Measurements from ENCODE around the gene S100A16. TPM values are rescaled to one million over a fixed set of nuclear protein-coding genes. Genes with fewer than 3 reads are reported as not detected.

The S100A16 gene, protein sequence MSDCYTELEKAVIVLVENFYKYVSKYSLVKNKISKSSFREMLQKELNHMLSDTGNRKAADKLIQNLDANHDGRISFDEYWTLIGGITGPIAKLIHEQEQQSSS
- polyA plus RNA-seq, result not detected

DNA sequence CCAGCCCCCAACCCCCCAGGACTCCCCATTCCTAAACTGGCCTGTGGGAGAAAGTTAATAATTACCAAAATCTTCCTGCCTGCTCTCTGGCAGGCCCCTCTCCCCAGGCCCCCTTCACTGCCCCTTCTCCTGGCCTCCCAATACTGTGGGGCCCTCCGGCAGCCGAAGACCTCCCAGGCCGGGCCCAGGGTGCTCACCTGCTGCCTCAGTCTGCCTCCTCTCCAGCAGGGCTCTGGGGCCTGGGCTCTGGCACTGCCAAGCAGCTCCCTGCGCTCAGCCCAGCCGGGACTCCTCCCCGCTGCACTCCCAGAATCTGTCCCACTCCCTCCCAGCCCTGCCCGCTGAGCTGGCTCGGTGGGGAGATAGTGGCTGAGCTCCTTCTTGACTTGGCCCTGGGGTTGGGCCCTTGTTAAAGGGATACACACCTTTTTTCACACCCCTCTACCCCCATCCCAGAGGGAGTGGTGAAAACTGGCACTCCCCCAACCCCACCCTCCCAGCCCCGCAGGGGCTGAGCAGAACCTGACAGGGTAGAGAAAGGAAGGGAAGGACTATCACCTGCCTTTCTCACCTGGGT is at the start of gene S100A16:
TSS of gene S100A16 (minus strand) at position 383 of the 577 bp plus-strand sequence. CDS start 4,986 bp downstream, outside the sequence.
- Mint-ChIP-seq H3K36me3 (peaks cover 2% of the 10 kb centered on the region), H3K4me3 (no peak within 1 kb of the TSS), H3K4me1 (peaks cover 0 to 5% (median 4%) of the 10 kb centered on the region in 3 donors), H3K27ac (no peak within 1 kb of the TSS), H3K9me3 (peaks cover 0 to under 1% (median 0%) of the 10 kb centered on the region in 3 donors), H3K27me3 (peaks cover 2% of the 10 kb centered on the region)

GRCh38 chr1:153662269-153662668 is 49.3 kb upstream of the S100A16 start:
- peak overlapping the region in 1 of 3 donors; percentile 41 for H3K27ac Mint-ChIP-seq
- H3K4me1 Mint-ChIP-seq, result peaks cover 9 to 10% (median 9%) of the 10 kb centered on the region in 3 donors
- no peaks in the 10 kb centered on the region for H3K27me3 Mint-ChIP-seq
- H3K9me3 Mint-ChIP-seq, result no peaks in the 10 kb centered on the region
- H3K36me3 Mint-ChIP-seq, result peaks cover 2% of the 10 kb centered on the region
- H3K4me3 Mint-ChIP-seq, result peak overlapping the region in 1 of 4 donors; percentile 26

- Mint-ChIP-seq H3K27me3 (no peaks in the 10 kb centered on the region), H3K4me3 (peak overlapping the region in 1 of 4 donors; percentile 26), H3K4me1 (peaks cover 9 to 10% (median 10%) of the 10 kb centered on the region in 3 donors), H3K36me3 (peaks cover 3% of the 10 kb centered on the region), H3K27ac (peak overlapping the region; percentile 35 to 94 (median 63)), H3K9me3 (no peaks in the 10 kb centered on the region)
Observed at GRCh38 chr1:153661111-153661708, 48.3 kb upstream of the S100A16 start.

- peaks cover 9 to 11% (median 10%) of the 10 kb centered on the region in 3 donors for H3K4me1 Mint-ChIP-seq
- peak overlapping the region; percentile 92 to 97 (median 96) for H3K4me3 Mint-ChIP-seq
- peak overlapping the region in 2 of 3 donors; percentile 91 to 96 for H3K27ac Mint-ChIP-seq
- H3K9me3 Mint-ChIP-seq, result no peaks in the 10 kb centered on the region
- H3K36me3 Mint-ChIP-seq, result peaks cover 4% of the 10 kb centered on the region
- H3K27me3 Mint-ChIP-seq, result no peaks in the 10 kb centered on the region
Observed at GRCh38 chr1:153659656-153660055, 46.7 kb upstream of the S100A16 start.

- Mint-ChIP-seq H3K9me3 (no peaks in the 10 kb centered on the region), H3K27ac (peak overlapping the region; percentile 91 to 96 (median 91)), H3K36me3 (peaks cover 4% of the 10 kb centered on the region), H3K4me1 (peaks cover 9 to 11% (median 10%) of the 10 kb centered on the region in 3 donors), H3K4me3 (peak overlapping the region; percentile 92 to 97 (median 96)), H3K27me3 (no peaks in the 10 kb centered on the region)
Observed at GRCh38 chr1:153659175-153659534, 46.2 kb upstream of the S100A16 start.

- Mint-ChIP-seq H3K4me3 (peak within 1 kb of the TSS; percentile 92 to 97 (median 96)), H3K36me3 (peaks cover 4% of the 10 kb centered on the region)
Observed at GRCh38 chr1:153658400-153659174, 45.6 kb upstream of the S100A16 start, which contains the start of gene SNAPIN. TSS of gene SNAPIN (plus strand) at chr1:153658703. CDS start at chr1:153658744, 41 bp downstream.

DNA sequence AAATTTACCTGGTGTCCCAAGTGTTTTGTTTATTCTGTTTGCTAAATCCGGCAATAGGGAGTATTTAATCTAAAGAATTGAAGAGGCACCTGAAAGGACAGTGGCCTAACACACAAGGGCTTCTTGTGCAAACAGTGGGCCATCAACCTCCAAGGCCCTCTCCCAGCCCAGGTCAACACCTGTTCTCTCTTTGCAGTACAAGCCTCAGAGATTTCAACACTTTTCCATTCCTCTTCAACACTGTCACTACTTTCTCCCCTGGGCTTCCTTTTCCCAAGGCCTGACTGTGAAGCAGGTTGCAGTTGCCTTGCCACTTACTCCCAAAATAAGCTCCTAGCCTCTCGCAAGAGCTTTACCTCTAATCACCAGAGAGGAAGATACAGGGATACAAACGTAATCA is 42.4 kb upstream of the S100A16 start:
- Mint-ChIP-seq H3K4me1 (peaks cover 9 to 11% (median 11%) of the 10 kb centered on the region in 3 donors), H3K27me3 (no peaks in the 10 kb centered on the region), H3K27ac (peak overlapping the region in 1 of 3 donors; percentile 67), H3K9me3 (no peaks in the 10 kb centered on the region), H3K36me3 (peaks cover 4% of the 10 kb centered on the region), H3K4me3 (no peak overlapping the region)

More at GRCh38 chr1:153658400-153659174, 45.6 kb upstream of the S100A16 start, which contains the start of gene SNAPIN:
- no peaks in the 10 kb centered on the region for H3K27me3 Mint-ChIP-seq
- no peaks in the 10 kb centered on the region for H3K9me3 Mint-ChIP-seq
- H3K4me1 Mint-ChIP-seq, result peaks cover 9 to 11% (median 11%) of the 10 kb centered on the region in 3 donors
- H3K27ac Mint-ChIP-seq, result peak within 1 kb of the TSS; percentile 91 to 96 (median 91)

GRCh38 chr1:153652805-153653500 is 40.0 kb upstream of the S100A16 start:
- Mint-ChIP-seq H3K4me3 (no peak overlapping the region), H3K4me1 (peaks cover 0 to 6% (median 2%) of the 10 kb centered on the region in 3 donors), H3K27ac (no peak overlapping the region), H3K27me3 (no peaks in the 10 kb centered on the region), H3K9me3 (no peaks in the 10 kb centered on the region), H3K36me3 (peaks cover 2% of the 10 kb centered on the region)

GRCh38 chr1:153651771-153652170 is 38.8 kb upstream of the S100A16 start:
- Mint-ChIP-seq H3K4me1 (peaks cover under 1 to 4% (median 4%) of the 10 kb centered on the region in 3 donors), H3K36me3 (peaks cover 3% of the 10 kb centered on the region), H3K4me3 (no peak overlapping the region), H3K27ac (no peak overlapping the region), H3K27me3 (no peaks in the 10 kb centered on the region), H3K9me3 (no peaks in the 10 kb centered on the region)

DNA sequence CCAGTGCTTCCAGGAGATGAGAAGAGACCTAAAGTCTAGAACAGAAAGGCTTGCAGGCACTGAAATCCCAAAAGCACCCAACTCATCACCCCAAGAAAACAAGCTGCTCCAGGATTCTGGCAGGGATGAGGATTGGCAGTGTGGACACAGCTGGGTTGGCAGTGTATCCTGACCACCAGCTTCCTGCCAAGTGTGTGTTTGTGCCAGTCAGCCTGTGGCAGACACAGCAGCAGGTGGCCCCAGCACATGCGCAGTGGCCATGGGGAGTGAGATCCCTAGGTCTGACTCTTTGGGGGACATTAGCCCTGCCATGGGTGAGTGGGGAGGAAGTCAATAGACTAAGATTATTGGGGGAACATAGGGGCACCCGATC is 36.9 kb upstream of the S100A16 start:
- H3K4me3 Mint-ChIP-seq, result no peak overlapping the region
- peaks cover 2 to 7% (median 7%) of the 10 kb centered on the region in 3 donors for H3K4me1 Mint-ChIP-seq
- no peak overlapping the region for H3K27ac Mint-ChIP-seq
- H3K9me3 Mint-ChIP-seq, result no peaks in the 10 kb centered on the region
- H3K27me3 Mint-ChIP-seq, result no peaks in the 10 kb centered on the region
- peaks cover 3% of the 10 kb centered on the region for H3K36me3 Mint-ChIP-seq

GRCh38 chr1:153649137-153649862 is 36.4 kb upstream of the S100A16 start:
- Mint-ChIP-seq H3K9me3 (no peaks in the 10 kb centered on the region), H3K36me3 (peaks cover 3% of the 10 kb centered on the region), H3K4me3 (no peak overlapping the region), H3K4me1 (peaks cover 2 to 7% (median 7%) of the 10 kb centered on the region in 3 donors), H3K27me3 (no peaks in the 10 kb centered on the region), H3K27ac (peak overlapping the region in 2 of 3 donors; percentile 52 to 92)

DNA sequence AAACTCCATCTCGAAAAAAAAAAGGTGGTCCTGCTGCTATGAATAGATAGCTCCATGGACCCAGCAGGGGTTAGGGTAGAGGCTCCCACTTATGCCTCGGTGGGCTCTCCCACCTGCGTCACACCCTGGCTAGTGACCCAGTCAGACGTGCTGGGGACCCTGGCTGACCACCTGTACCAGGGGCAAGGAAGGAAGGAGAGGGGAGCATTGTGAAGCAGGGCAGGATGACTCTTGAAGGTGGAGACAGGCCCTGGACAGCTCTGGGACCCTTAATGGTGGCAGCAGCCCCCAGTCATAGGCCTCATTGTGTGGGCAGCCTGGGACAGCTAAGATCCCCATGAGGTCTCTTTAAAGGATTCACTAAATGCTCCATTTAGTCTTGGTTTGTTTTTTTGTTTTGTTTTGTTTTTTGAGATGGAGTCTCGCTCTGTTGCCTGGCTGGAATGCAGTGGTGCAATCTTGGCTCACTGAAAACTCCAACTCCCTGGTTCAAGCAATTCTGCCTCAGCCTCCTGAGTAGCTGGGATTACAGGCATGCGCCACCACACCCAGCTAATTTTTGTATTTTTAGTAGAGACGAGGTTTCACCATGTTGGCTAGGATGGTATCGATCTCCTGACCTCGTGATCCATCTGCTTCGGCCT is 35.2 kb upstream of the S100A16 start:
- Mint-ChIP-seq H3K4me3 (no peak overlapping the region), H3K27me3 (no peaks in the 10 kb centered on the region), H3K9me3 (no peaks in the 10 kb centered on the region), H3K4me1 (peaks cover 2 to 15% (median 9%) of the 10 kb centered on the region in 3 donors), H3K36me3 (peaks cover 3% of the 10 kb centered on the region), H3K27ac (peak overlapping the region in 1 of 3 donors; percentile 19)

GRCh38 chr1:153647346-153647714 is 34.4 kb upstream of the S100A16 start:
- Mint-ChIP-seq H3K4me3 (no peak overlapping the region), H3K27me3 (no peaks in the 10 kb centered on the region), H3K27ac (peak overlapping the region in 1 of 3 donors; percentile 65), H3K4me1 (peaks cover 5 to 18% (median 9%) of the 10 kb centered on the region in 3 donors), H3K36me3 (peaks cover 5% of the 10 kb centered on the region), H3K9me3 (no peaks in the 10 kb centered on the region)
